GM12878 (cell line): Measurements from ENCODE around the gene MAP2K1. TPM values are rescaled to one million over a fixed set of nuclear protein-coding genes. Genes with fewer than 3 reads are reported as not detected.
A peak's percentile ranks its signal among the peaks of the same experiment; 100 is the strongest.

ENCODE experiments used
- BHLHE40 ChIP-seq, 2 experiments: fragments of 450-650 bp in 1 of 2; IDR thresholded peaks; 2 replicates each; pipeline ENCODE4 v1.6.1; 2011 to 2017; ENCODE audit warnings: low read depth in 2 of 2, borderline replicate concordance in 1 of 2, improper control_type of control experiment in 1 of 2, low read length in 1 of 2, mild to moderate bottlenecking in 1 of 2
- BMI1 ChIP-seq: fragments of 450-650 bp; IDR thresholded peaks from 2 replicates; pipeline ENCODE4 v1.6.1; 2016; ENCODE audit warnings: mild to moderate bottlenecking, moderate library complexity, borderline replicate concordance
- CBX5 ChIP-seq: sonication (generic); IDR thresholded peaks from 2 replicates; pipeline ENCODE4 v1.6.1; 2016; ENCODE audit warnings: low read depth, moderate library complexity, mild to moderate bottlenecking, inconsistent platforms
- IKZF2 ChIP-seq, 2 experiments: fragments of 450-650 bp; IDR thresholded peaks; 2 replicates each; pipeline ENCODE4 v1.6.1; 2017; ENCODE audit warnings: mild to moderate bottlenecking in 2 of 2, moderate library complexity in 2 of 2
- KLF5 ChIP-seq: fragments of 450-650 bp; IDR thresholded peaks from 2 replicates; pipeline ENCODE4 v1.6.1; 2014; ENCODE audit warnings: mild to moderate bottlenecking; ENCODE audit not compliant: partially characterized antibody
- MEF2A ChIP-seq: IDR thresholded peaks from 2 replicates; pipeline ENCODE4 v1.6.1; 2011; ENCODE audit warnings: low read depth, mild to moderate bottlenecking, low read length, moderate library complexity; ENCODE audit not compliant: insufficient read depth
- MTA3 ChIP-seq: IDR thresholded peaks from 2 replicates; pipeline ENCODE4 v1.6.1; 2012; ENCODE audit warnings: low read length, inconsistent platforms, borderline replicate concordance
- NR2F1 ChIP-seq: fragments of 450-650 bp; conservative IDR thresholded peaks from 2 replicates; pipeline ENCODE4 v1.6.1; 2017; ENCODE audit warnings: mild to moderate bottlenecking
- SIN3A ChIP-seq: IDR thresholded peaks from 2 replicates; pipeline ENCODE4 v1.6.1; 2012; ENCODE audit warnings: low read depth, low read length, improper control_type of control experiment
- SIX5 ChIP-seq: IDR thresholded peaks from 2 replicates; pipeline ENCODE4 v1.6.1; 2011; ENCODE audit warnings: mild to moderate bottlenecking, low read depth, low read length, moderate library complexity; ENCODE audit not compliant: severe bottlenecking
- SMC3 ChIP-seq: IDR thresholded peaks from 2 replicates; pipeline ENCODE4 v1.6.1; 2011; ENCODE audit warnings: low read length, improper control_type of control experiment, borderline replicate concordance
- SRF ChIP-seq, 2 experiments: IDR thresholded peaks; 2 replicates each; pipeline ENCODE4 v1.6.1; 2011; ENCODE audit warnings: low read depth in 2 of 2, low read length in 2 of 2, mild to moderate bottlenecking in 1 of 2, moderate library complexity in 1 of 2
- STAT1 ChIP-seq: fragments of 450-650 bp; conservative IDR thresholded peaks from 2 replicates; pipeline ENCODE4 v1.6.1; 2014; ENCODE audit warnings: antibody characterized with exemption, mild to moderate bottlenecking
- SUPT20H ChIP-seq: IDR thresholded peaks from 2 replicates; pipeline ENCODE4 v1.6.1; 2011; ENCODE audit warnings: low read depth, mild to moderate bottlenecking, low read length, moderate library complexity, borderline replicate concordance; ENCODE audit not compliant: control insufficient read depth
- ZNF207 ChIP-seq: fragments of 450-650 bp; IDR thresholded peaks from 2 replicates; pipeline ENCODE4 v1.6.1; 2014; ENCODE audit warnings: antibody characterized with exemption, mild to moderate bottlenecking, borderline replicate concordance
- ZNF274 ChIP-seq: IDR thresholded peaks from one replicate; pipeline ENCODE4 v1.8.0; 2011; ENCODE audit not compliant: insufficient read length, insufficient read depth
- polyA plus RNA-seq, 11 experiments: library from polyadenylated mRNA; depleted of rRNA in 4 of 11; unstranded in 6 of 11; stranded (reverse) in 5 of 11; fragments of >200 nt; fragmentation: Nextera tagmentation in 4 of 11; fragmentation: Illumina TruSeq in 1 of 11; extraction: Ambion mirVana in 4 of 11; extraction: Trizol in 1 of 11; gene quantifications; 1 replicate in 1 of 11; 2 replicates in 10 of 11; pipeline versions ENCODE4 v1.2.1 to v1.2.3, GENCODE V29; 2011 to 2016; ENCODE audit warnings: inconsistent platforms in 2 of 11, missing spikeins in 2 of 11, low read depth in 1 of 11
- total RNA-seq, 4 experiments: library from RNA; depleted of rRNA in 3 of 4; stranded (reverse); fragments of >200 nt in 3 of 4; fragmentation: Illumina TruSeq in 1 of 4; extraction: Trizol in 1 of 4; gene quantifications; 2 replicates each; pipeline versions ENCODE4 v1.2.1 to v1.2.3, GENCODE V29; 2013 to 2021
- TF ChIP-seq, protein P1 (sequence below): fragments of 450-650 bp; IDR thresholded peaks from 2 replicates; pipeline ENCODE4 v1.6.1; 2018; ENCODE audit warnings: mild to moderate bottlenecking, low read depth, moderate library complexity; ENCODE audit not compliant: partially characterized antibody
- TF ChIP-seq, protein P2 (sequence below), 3 experiments: IDR thresholded peaks in 2 of 3; conservative IDR thresholded peaks in 1 of 3; 2 replicates each; pipeline ENCODE4 v1.5.1; 2011; ENCODE audit warnings: low read depth in 3 of 3, low read length in 3 of 3, mild to moderate bottlenecking in 3 of 3, control low read depth in 2 of 3, moderate library complexity in 2 of 3, inconsistent platforms in 1 of 3, mixed read lengths in 1 of 3; ENCODE audit not compliant: control insufficient read depth in 2 of 3, insufficient read depth in 1 of 3; ENCODE audit errors: extremely low read depth in 1 of 3
- TF ChIP-seq, protein P3 (sequence below): fragments of 450-650 bp; conservative IDR thresholded peaks from 2 replicates; pipeline ENCODE4 v1.6.1; 2017; ENCODE audit warnings: mild to moderate bottlenecking, moderate library complexity
- TF ChIP-seq, protein P4 (sequence below): IDR thresholded peaks from 2 replicates; pipeline ENCODE4 v1.6.1; 2011; ENCODE audit warnings: low read depth, low read length, improper control_type of control experiment, borderline replicate concordance
- TF ChIP-seq, protein P5 (sequence below): IDR thresholded peaks from 2 replicates; pipeline ENCODE4 v1.6.1; 2011; ENCODE audit warnings: mild to moderate bottlenecking, low read depth, low read length, moderate library complexity; ENCODE audit not compliant: insufficient replicate concordance

Gene MAP2K1
- total and polyA plus RNA-seq, 10 of the 15 experiments (the other 5 are each of a cell fraction or from before 2014, with no cell fraction given), result 11.2 to 112 (median 56.6) TPM

DNA sequence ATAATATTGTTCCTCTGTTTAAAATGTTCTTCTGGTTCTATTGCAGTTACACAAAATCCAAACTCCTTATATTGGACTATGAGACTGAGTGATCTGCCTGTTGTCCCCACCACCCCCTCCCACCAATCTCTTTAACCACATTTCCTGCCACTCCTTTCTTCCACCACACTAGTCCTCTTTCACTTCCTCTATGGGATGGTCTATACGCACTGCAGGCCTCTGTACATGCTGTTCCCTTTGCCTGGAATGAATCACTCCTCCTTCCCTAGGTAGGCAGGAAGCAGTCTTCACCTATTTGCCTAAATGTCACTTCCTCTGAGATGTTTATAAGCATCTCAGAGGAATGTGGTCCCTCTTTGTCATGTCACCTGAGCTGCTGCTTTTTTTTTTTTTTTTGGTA lies 4.0 kb downstream of the MAP2K1 start (continued):
- no peak for TF ChIP-seq STAT1
- TF ChIP-seq, protein P1, sequence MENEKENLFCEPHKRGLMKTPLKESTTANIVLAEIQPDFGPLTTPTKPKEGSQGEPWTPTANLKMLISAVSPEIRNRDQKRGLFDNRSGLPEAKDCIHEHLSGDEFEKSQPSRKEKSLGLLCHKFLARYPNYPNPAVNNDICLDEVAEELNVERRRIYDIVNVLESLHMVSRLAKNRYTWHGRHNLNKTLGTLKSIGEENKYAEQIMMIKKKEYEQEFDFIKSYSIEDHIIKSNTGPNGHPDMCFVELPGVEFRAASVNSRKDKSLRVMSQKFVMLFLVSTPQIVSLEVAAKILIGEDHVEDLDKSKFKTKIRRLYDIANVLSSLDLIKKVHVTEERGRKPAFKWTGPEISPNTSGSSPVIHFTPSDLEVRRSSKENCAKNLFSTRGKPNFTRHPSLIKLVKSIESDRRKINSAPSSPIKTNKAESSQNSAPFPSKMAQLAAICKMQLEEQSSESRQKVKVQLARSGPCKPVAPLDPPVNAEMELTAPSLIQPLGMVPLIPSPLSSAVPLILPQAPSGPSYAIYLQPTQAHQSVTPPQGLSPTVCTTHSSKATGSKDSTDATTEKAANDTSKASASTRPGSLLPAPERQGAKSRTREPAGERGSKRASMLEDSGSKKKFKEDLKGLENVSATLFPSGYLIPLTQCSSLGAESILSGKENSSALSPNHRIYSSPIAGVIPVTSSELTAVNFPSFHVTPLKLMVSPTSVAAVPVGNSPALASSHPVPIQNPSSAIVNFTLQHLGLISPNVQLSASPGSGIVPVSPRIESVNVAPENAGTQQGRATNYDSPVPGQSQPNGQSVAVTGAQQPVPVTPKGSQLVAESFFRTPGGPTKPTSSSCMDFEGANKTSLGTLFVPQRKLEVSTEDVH, result no peak
- TF ChIP-seq ZNF207, result no peak
- TF ChIP-seq CBX5, result 0 out of 2 replicates have a peak, but pooled peaks have one; percentile 45
- peak; percentile 59 to 68 for TF ChIP-seq BHLHE40 (IDR thresholded peaks at IDR 0.05; ENCODE audit: borderline replicate concordance in 1 of 2, low read depth in 2 of 2, low read length in 1 of 2)
- TF ChIP-seq, protein P2, sequence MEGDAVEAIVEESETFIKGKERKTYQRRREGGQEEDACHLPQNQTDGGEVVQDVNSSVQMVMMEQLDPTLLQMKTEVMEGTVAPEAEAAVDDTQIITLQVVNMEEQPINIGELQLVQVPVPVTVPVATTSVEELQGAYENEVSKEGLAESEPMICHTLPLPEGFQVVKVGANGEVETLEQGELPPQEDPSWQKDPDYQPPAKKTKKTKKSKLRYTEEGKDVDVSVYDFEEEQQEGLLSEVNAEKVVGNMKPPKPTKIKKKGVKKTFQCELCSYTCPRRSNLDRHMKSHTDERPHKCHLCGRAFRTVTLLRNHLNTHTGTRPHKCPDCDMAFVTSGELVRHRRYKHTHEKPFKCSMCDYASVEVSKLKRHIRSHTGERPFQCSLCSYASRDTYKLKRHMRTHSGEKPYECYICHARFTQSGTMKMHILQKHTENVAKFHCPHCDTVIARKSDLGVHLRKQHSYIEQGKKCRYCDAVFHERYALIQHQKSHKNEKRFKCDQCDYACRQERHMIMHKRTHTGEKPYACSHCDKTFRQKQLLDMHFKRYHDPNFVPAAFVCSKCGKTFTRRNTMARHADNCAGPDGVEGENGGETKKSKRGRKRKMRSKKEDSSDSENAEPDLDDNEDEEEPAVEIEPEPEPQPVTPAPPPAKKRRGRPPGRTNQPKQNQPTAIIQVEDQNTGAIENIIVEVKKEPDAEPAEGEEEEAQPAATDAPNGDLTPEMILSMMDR (IDR thresholded peaks at IDR 0.05 in 2 of 3, conservative IDR thresholded peaks at IDR 0.05 in 1 of 3; ENCODE audit: control insufficient read depth in 2 of 3, extremely low read depth in 1 of 3, insufficient read depth in 1 of 3, low read depth in 3 of 3, low read length in 3 of 3), result no peak
- peak; percentile 77; the same call in 1 of the 2 replicates for TF ChIP-seq MTA3
- TF ChIP-seq ZNF274, result no peak
- 0 out of 2 replicates have a peak, but pooled peaks have one; percentile 36 for TF ChIP-seq MEF2A
- TF ChIP-seq SUPT20H, result no peak
- TF ChIP-seq IKZF2 (IDR thresholded peaks at IDR 0.05), result peak; percentile 99
- no peak for TF ChIP-seq SIN3A
- no peak for TF ChIP-seq SMC3
- TF ChIP-seq, protein P3, sequence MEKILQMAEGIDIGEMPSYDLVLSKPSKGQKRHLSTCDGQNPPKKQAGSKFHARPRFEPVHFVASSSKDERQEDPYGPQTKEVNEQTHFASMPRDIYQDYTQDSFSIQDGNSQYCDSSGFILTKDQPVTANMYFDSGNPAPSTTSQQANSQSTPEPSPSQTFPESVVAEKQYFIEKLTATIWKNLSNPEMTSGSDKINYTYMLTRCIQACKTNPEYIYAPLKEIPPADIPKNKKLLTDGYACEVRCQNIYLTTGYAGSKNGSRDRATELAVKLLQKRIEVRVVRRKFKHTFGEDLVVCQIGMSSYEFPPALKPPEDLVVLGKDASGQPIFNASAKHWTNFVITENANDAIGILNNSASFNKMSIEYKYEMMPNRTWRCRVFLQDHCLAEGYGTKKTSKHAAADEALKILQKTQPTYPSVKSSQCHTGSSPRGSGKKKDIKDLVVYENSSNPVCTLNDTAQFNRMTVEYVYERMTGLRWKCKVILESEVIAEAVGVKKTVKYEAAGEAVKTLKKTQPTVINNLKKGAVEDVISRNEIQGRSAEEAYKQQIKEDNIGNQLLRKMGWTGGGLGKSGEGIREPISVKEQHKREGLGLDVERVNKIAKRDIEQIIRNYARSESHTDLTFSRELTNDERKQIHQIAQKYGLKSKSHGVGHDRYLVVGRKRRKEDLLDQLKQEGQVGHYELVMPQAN, result no peak
- peak; percentile 38; the same call in 1 of the 2 replicates for TF ChIP-seq NR2F1
- TF ChIP-seq, protein P4, sequence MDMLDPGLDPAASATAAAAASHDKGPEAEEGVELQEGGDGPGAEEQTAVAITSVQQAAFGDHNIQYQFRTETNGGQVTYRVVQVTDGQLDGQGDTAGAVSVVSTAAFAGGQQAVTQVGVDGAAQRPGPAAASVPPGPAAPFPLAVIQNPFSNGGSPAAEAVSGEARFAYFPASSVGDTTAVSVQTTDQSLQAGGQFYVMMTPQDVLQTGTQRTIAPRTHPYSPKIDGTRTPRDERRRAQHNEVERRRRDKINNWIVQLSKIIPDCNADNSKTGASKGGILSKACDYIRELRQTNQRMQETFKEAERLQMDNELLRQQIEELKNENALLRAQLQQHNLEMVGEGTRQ, result no peak
- TF ChIP-seq KLF5, result no peak
- TF ChIP-seq BMI1, result peak; percentile 61; the same call in 1 of the 2 replicates
- TF ChIP-seq SIX5, result no peak
- TF ChIP-seq, protein P5, sequence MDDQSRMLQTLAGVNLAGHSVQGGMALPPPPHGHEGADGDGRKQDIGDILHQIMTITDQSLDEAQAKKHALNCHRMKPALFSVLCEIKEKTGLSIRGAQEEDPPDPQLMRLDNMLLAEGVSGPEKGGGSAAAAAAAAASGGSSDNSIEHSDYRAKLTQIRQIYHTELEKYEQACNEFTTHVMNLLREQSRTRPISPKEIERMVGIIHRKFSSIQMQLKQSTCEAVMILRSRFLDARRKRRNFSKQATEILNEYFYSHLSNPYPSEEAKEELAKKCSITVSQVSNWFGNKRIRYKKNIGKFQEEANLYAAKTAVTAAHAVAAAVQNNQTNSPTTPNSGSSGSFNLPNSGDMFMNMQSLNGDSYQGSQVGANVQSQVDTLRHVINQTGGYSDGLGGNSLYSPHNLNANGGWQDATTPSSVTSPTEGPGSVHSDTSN, result no peak
- 0 out of 4 replicates have a peak, but pooled peaks of 1 of the 2 experiments have one; percentile 53 for TF ChIP-seq SRF (IDR thresholded peaks at IDR 0.05; ENCODE audit: low read depth in 2 of 2, low read length in 2 of 2)
